Endodermal cell (in vitro differentiated cells): ENCODE data around the gene CDK5RAP2. TPM values are rescaled to one million over a fixed set of nuclear protein-coding genes. Genes with fewer than 3 reads are reported as not detected.

Experiments used
- DNase-seq: peaks from one replicate; pipeline ENCODE4 v3.0.0-alpha.2; 2017
- H3K27ac ChIP-seq: 2 replicates; pipeline ENCODE4 v1.5.1; 2013; ENCODE audit warnings: mild to moderate bottlenecking, low read depth, low read length, moderate library complexity
- H3K27me3 ChIP-seq: 2 replicates; pipeline ENCODE4 v1.6.1; 2013; ENCODE audit warnings: mild to moderate bottlenecking, low read length, moderate library complexity; ENCODE audit not compliant: insufficient read depth, control insufficient read depth, poor library complexity, severe bottlenecking
- H3K36me3 ChIP-seq: 2 replicates; pipeline ENCODE4 v1.7.0; 2013; ENCODE audit warnings: mild to moderate bottlenecking, low read length, moderate library complexity; ENCODE audit not compliant: control insufficient read depth, insufficient read depth
- H3K4me1 ChIP-seq: one replicate; pipeline ENCODE4 v1.7.0; 2013; ENCODE audit warnings: low read length; ENCODE audit not compliant: control insufficient read depth, insufficient read depth
- H3K4me3 ChIP-seq: 2 replicates; pipeline ENCODE4 v1.5.1; 2013; ENCODE audit warnings: mild to moderate bottlenecking, low read length, moderate library complexity
- H3K9ac ChIP-seq: 2 replicates; pipeline ENCODE4 v1.6.1; 2013; ENCODE audit warnings: mild to moderate bottlenecking, low read length, moderate library complexity; ENCODE audit not compliant: poor library complexity, severe bottlenecking; ENCODE audit errors: extremely low read depth
- H3K9me3 ChIP-seq: 2 replicates; pipeline ENCODE4 v1.6.1; 2013; ENCODE audit warnings: mild to moderate bottlenecking, low read length, moderate library complexity; ENCODE audit not compliant: control insufficient read depth
- H3K27ac Mint-ChIP-seq: 2 replicates; pipeline ENCODE4 v1.8.0; 2020; ENCODE audit warnings: mixed read lengths
- H3K27me3 Mint-ChIP-seq: 2 replicates; pipeline ENCODE4 v1.8.0; 2021; ENCODE audit warnings: mild to moderate bottlenecking, mixed read lengths; ENCODE audit not compliant: insufficient read depth
- H3K36me3 Mint-ChIP-seq: 2 replicates; pipeline ENCODE4 v1.8.0; 2020; ENCODE audit warnings: low read depth, mixed read lengths
- H3K4me1 Mint-ChIP-seq: 2 replicates; pipeline ENCODE4 v1.8.0; 2020; ENCODE audit warnings: mixed read lengths
- H3K4me3 Mint-ChIP-seq: 2 replicates; pipeline ENCODE4 v1.8.0; 2020; ENCODE audit warnings: mild to moderate bottlenecking, moderate library complexity, mixed read lengths
- H3K9me3 Mint-ChIP-seq: 2 replicates; pipeline ENCODE4 v1.8.0; 2020; ENCODE audit warnings: mild to moderate bottlenecking, mixed read lengths
- WGBS, 2 experiments: methylation state at CpG; one replicate each; pipeline versions ENCODE4 v1.1.5 to v1.1.7; 2013; ENCODE audit warnings: missing lambda C conversion rate in 2 of 2, mixed read lengths in 1 of 2; ENCODE audit not compliant: insufficient coverage in 1 of 2, insufficient read length in 1 of 2; 5-methylcytosine and 5-hydroxymethylcytosine counted together
- total RNA-seq, 2 donors: library from RNA; stranded (reverse); fragmentation: NEBNext Ultra II Directional in 1 of 2; extraction: Animal tissue kit (Norgen Biotek cat#: 25700) in 1 of 2; gene quantifications; 2 replicates in 1 of 2; 3 replicates in 1 of 2; pipeline ENCODE4 v1.2.1, GENCODE V29; 2021
- TF ChIP-seq, protein P1 (sequence below): fragments of 200-600 bp; sonication (generic); conservative IDR thresholded peaks from 2 replicates; pipeline ENCODE4 v1.5.0; 2021; ENCODE audit warnings: antibody characterized with exemption, mild to moderate bottlenecking

Gene CDK5RAP2
- total RNA-seq, 2 donors from 2014 or later, result 68.2 to 92.0 TPM

- Mint-ChIP-seq H3K4me3 (no peak overlapping the region), H3K9me3 (no peaks in the 10 kb centered on the region), H3K4me1 (peaks cover 15% of the 10 kb centered on the region), H3K27me3 (no peaks in the 10 kb centered on the region), H3K36me3 (peaks cover 49% of the 10 kb centered on the region), H3K27ac (no peak overlapping the region)
- DNase-seq, result no peak
- Histone ChIP-seq H3K27me3 (no peaks in the 10 kb centered on the region), H3K4me3 (no peak overlapping the region), H3K36me3 (peaks cover 73% of the 10 kb centered on the region), H3K9ac (no peak overlapping the region), H3K4me1 (no peaks in the 10 kb centered on the region), H3K27ac (no peak overlapping the region), H3K9me3 (no peaks in the 10 kb centered on the region)
- WGBS, 2 experiments, result 92% methylated on average over 5 of the region's 5 CpGs
- TF ChIP-seq, protein P1, sequence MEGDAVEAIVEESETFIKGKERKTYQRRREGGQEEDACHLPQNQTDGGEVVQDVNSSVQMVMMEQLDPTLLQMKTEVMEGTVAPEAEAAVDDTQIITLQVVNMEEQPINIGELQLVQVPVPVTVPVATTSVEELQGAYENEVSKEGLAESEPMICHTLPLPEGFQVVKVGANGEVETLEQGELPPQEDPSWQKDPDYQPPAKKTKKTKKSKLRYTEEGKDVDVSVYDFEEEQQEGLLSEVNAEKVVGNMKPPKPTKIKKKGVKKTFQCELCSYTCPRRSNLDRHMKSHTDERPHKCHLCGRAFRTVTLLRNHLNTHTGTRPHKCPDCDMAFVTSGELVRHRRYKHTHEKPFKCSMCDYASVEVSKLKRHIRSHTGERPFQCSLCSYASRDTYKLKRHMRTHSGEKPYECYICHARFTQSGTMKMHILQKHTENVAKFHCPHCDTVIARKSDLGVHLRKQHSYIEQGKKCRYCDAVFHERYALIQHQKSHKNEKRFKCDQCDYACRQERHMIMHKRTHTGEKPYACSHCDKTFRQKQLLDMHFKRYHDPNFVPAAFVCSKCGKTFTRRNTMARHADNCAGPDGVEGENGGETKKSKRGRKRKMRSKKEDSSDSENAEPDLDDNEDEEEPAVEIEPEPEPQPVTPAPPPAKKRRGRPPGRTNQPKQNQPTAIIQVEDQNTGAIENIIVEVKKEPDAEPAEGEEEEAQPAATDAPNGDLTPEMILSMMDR, result peak; percentile 62
Observed at GRCh38 chr9:120569556-120569955, 10.4 kb downstream of the CDK5RAP2 start.

GRCh38 chr9:120568816-120569215 lies 11.2 kb downstream of the CDK5RAP2 start:
- TF ChIP-seq, protein P1, result no peak
- H3K36me3 Mint-ChIP-seq, result peaks cover 52% of the 10 kb centered on the region

GRCh38 chr9:120567874-120568273 lies 12.1 kb downstream of the CDK5RAP2 start:
- H3K27me3 Mint-ChIP-seq, result no peaks in the 10 kb centered on the region
- Histone ChIP-seq H3K27ac (no peak overlapping the region), H3K4me3 (no peak overlapping the region), H3K4me1 (peaks cover 9% of the 10 kb centered on the region), H3K27me3 (no peaks in the 10 kb centered on the region), H3K9ac (no peak overlapping the region), H3K9me3 (no peaks in the 10 kb centered on the region), H3K36me3 (peaks cover 83% of the 10 kb centered on the region)
- 92 to 100% methylated on average over 3 to 4 of the region's 4 CpGs for WGBS, 2 experiments
- H3K9me3 Mint-ChIP-seq, result no peaks in the 10 kb centered on the region
- H3K4me3 Mint-ChIP-seq, result no peak overlapping the region
- peaks cover 58% of the 10 kb centered on the region for H3K36me3 Mint-ChIP-seq
- TF ChIP-seq, protein P1, result no peak
- H3K4me1 Mint-ChIP-seq, result peaks cover 18% of the 10 kb centered on the region
- no peak overlapping the region for H3K27ac Mint-ChIP-seq
- no peak for DNase-seq

More at GRCh38 chr9:120568816-120569215, 11.2 kb downstream of the CDK5RAP2 start:
- H3K27ac Mint-ChIP-seq, result no peak overlapping the region
- Histone ChIP-seq H3K4me3 (no peak overlapping the region), H3K27me3 (no peaks in the 10 kb centered on the region), H3K9me3 (no peaks in the 10 kb centered on the region), H3K9ac (no peak overlapping the region), H3K27ac (no peak overlapping the region), H3K36me3 (peaks cover 74% of the 10 kb centered on the region), H3K4me1 (no peaks in the 10 kb centered on the region)
- DNase-seq, result no peak
- no peaks in the 10 kb centered on the region for H3K27me3 Mint-ChIP-seq
- peaks cover 11% of the 10 kb centered on the region for H3K4me1 Mint-ChIP-seq
- no peak overlapping the region for H3K4me3 Mint-ChIP-seq
- no peaks in the 10 kb centered on the region for H3K9me3 Mint-ChIP-seq
- 89 to 100% methylated on average over 4 to 5 of the region's 5 CpGs for WGBS, 2 experiments
